ENCODE results near the gene XPC.

Gene XPC

DNA sequence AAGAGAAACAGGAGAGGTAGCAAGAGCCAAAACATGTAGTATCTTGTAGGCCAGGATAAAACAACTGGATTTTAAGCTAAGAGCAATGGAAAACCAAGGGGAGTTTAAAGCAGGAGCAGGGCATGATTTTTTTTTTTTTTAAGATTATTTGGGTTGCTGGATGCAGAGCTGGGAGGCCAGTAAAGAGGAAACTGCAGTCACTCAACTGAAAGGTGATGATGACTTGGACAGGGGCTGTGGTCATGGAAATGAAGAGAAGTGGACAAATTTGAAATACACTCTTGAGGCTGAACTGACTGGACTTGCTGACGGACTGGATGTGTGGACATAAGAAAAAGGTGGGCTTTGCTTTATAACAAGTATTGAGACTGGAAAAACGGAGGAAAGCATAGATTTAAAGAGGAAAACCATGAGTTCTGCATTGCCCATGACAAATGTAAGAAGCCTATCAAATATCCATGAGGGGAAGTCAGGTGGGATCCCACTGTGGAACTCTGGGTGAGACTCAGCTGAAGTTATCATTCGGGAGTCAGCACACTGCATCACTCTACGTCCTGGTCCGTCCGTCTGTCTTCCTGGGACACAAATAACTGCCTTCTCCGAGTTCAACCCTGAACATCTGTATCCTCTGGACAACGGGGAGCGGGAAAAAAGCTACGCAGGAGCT is 688 bp downstream of the XPC start:
- DNase-seq, result peak in 2 of 3 donors; percentile 8 to 29
- ChIA-PET CTCF (interaction anchor here (0.6 to 1.7 kb wide), 6 partner anchors 25 to 55 kb away, joined by 3 to 5 read pairs (median 3); partner anchors contain the start of genes CHCHD4 and TMEM43), POLR2A (interaction anchor here (0.6 to 1.6 kb wide), 5 partner anchors 12 to 921 kb away, joined by 3 to 8 read pairs (median 6); partner anchors contain the start of gene RBSN)
- H3K4me3 ChIP-seq (ENCODE audit: control insufficient read depth in 1 of 7, extremely low read depth in 1 of 7, insufficient read depth in 4 of 7, low read depth in 2 of 7, low read length in 6 of 7), result peak overlapping the region; percentile 83 to 98 (median 93)
- H3K9me3 ChIP-seq (ENCODE audit: control extremely low read depth in 1 of 5, control insufficient read depth in 4 of 5, insufficient read depth in 2 of 5, low read depth in 1 of 5, low read length in 4 of 5), result no peaks in the 10 kb centered on the region
- H3K27me3 ChIP-seq (replicated peaks in 2 of 5; ENCODE audit: control insufficient read depth in 4 of 5, insufficient read depth in 5 of 5, low read length in 4 of 5), result peaks cover 0 to 3% (median 0%) of the 10 kb centered on the region in 5 experiments
- H3K4me1 ChIP-seq (ENCODE audit: control extremely low read depth in 1 of 4, control insufficient read depth in 4 of 4, insufficient read depth in 4 of 4, low read length in 3 of 4), result peaks cover 16 to 39% (median 32%) of the 10 kb centered on the region in 4 experiments
- 8% methylated on average over 10 of the region's 10 CpGs for WGBS (ENCODE audit: insufficient coverage)
- peak overlapping the region; percentile 96 to 98 for H3K27ac ChIP-seq (ENCODE audit: insufficient read depth in 1 of 2, low read depth in 1 of 2, low read length in 2 of 2, poor library complexity in 1 of 2, severe bottlenecking in 2 of 2)
- H3K36me3 ChIP-seq (ENCODE audit: control insufficient read depth in 4 of 4, insufficient read depth in 4 of 4, low read length in 3 of 4), result peaks cover 4 to 21% (median 11%) of the 10 kb centered on the region in 4 experiments

DNA sequence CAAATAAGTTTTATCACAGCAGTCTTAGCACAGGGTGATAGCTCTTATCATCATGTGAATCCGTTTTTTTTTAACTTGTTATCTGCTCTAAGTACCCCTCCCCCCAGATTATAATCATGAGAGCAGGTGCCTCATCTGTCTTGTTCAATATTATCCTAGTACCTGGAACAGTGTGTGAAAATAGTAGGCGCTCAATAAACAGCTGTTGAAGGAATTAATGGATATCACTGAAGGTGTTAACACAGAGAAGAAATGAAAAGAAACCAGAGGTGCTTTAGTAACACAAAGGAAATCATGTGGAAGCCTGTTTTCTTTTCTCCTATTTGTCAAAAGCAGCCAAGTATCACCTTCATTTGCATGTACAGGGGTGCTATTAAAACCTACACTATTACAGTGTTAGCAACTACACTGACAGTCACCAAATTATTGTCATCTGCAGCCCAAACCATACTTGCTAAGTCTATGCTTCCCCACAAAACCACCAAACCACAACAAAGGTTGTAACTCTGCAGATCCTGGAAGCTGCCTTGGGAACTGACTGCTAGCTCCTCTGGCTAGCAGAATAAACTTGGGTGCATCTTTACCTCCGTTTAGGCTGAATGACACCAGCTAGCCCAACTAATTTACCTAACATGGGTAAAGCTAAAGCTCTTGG is 2.9 kb downstream of the XPC start:
- no peak overlapping the region for H3K27ac ChIP-seq (ENCODE audit: insufficient read depth in 1 of 2, low read depth in 1 of 2, low read length in 2 of 2, poor library complexity in 1 of 2, severe bottlenecking in 2 of 2)

DNA sequence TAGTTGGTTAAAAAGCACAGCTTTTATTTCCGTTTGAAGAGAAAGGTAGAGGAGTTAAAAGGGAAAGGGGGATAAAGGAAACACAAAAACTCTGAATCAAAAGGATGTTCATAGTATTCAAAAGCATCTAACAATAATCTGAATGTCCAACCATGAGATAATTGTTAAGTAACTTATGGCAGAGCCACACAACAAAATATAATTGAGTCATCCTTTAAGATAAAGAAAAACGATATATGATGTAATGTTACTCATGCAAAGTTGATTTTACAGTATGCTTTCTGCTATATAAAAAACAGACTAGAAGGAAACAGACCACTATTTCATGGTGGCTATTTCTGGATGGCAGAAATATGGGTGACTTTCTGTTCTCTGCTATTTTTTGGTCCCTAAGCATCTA is 3.9 kb downstream of the XPC start:
- Histone ChIP-seq H3K36me3 (ENCODE audit: control insufficient read depth in 4 of 4, insufficient read depth in 4 of 4, low read length in 3 of 4) (peaks cover 13 to 33% (median 25%) of the 10 kb centered on the region in 4 experiments), H3K4me1 (ENCODE audit: control extremely low read depth in 1 of 4, control insufficient read depth in 4 of 4, insufficient read depth in 4 of 4, low read length in 3 of 4) (peaks cover 13 to 37% (median 28%) of the 10 kb centered on the region in 4 experiments), H3K27me3 (replicated peaks in 2 of 5; ENCODE audit: control insufficient read depth in 4 of 5, insufficient read depth in 5 of 5, low read length in 4 of 5) (peaks cover 0 to 3% (median 0%) of the 10 kb centered on the region in 5 experiments), H3K4me3 (ENCODE audit: control insufficient read depth in 1 of 7, extremely low read depth in 1 of 7, insufficient read depth in 4 of 7, low read depth in 2 of 7, low read length in 6 of 7) (no peak overlapping the region), H3K27ac (ENCODE audit: insufficient read depth in 1 of 2, low read depth in 1 of 2, low read length in 2 of 2, poor library complexity in 1 of 2, severe bottlenecking in 2 of 2) (no peak overlapping the region), H3K9me3 (ENCODE audit: control extremely low read depth in 1 of 5, control insufficient read depth in 4 of 5, insufficient read depth in 2 of 5, low read depth in 1 of 5, low read length in 4 of 5) (no peaks in the 10 kb centered on the region)
- ChIA-PET CTCF (interaction anchor here (1.1 to 2.2 kb wide), 3 partner anchors 10 to 278 kb away, joined by 3 to 8 read pairs (median 3); no protein-coding TSS in a partner anchor), POLR2A (no interaction called here)
- no peak for DNase-seq
- WGBS (ENCODE audit: insufficient coverage), result no CpG with 5 or more reads among the region's 2 CpGs

More for the DNA sequence above, 2.9 kb downstream of the XPC start:
- Histone ChIP-seq H3K4me3 (ENCODE audit: control insufficient read depth in 1 of 7, extremely low read depth in 1 of 7, insufficient read depth in 4 of 7, low read depth in 2 of 7, low read length in 6 of 7) (peak overlapping the region in 1 of 7 experiments; percentile 29), H3K9me3 (ENCODE audit: control extremely low read depth in 1 of 5, control insufficient read depth in 4 of 5, insufficient read depth in 2 of 5, low read depth in 1 of 5, low read length in 4 of 5) (no peaks in the 10 kb centered on the region), H3K27me3 (replicated peaks in 2 of 5; ENCODE audit: control insufficient read depth in 4 of 5, insufficient read depth in 5 of 5, low read length in 4 of 5) (peaks cover 0 to 3% (median 0%) of the 10 kb centered on the region in 5 experiments), H3K36me3 (ENCODE audit: control insufficient read depth in 4 of 4, insufficient read depth in 4 of 4, low read length in 3 of 4) (peaks cover 10 to 24% (median 17%) of the 10 kb centered on the region in 4 experiments), H3K4me1 (ENCODE audit: control extremely low read depth in 1 of 4, control insufficient read depth in 4 of 4, insufficient read depth in 4 of 4, low read length in 3 of 4) (peaks cover 16 to 39% (median 32%) of the 10 kb centered on the region in 4 experiments)
- peak; percentile 74 to 92 (median 89) for DNase-seq
- CTCF ChIA-PET, result interaction anchor here (0.7 to 2.2 kb wide), 5 partner anchors 11 to 36 kb away, joined by 3 to 8 read pairs (median 3); no protein-coding TSS in a partner anchor
- 0% methylated on average over 1 of the region's 3 CpGs for WGBS (ENCODE audit: insufficient coverage)
- POLR2A ChIA-PET, result interaction anchor here (1.9 kb wide), 1 partner anchor 31 kb away, joined by 4 read pairs; no protein-coding TSS in a partner anchor

DNA sequence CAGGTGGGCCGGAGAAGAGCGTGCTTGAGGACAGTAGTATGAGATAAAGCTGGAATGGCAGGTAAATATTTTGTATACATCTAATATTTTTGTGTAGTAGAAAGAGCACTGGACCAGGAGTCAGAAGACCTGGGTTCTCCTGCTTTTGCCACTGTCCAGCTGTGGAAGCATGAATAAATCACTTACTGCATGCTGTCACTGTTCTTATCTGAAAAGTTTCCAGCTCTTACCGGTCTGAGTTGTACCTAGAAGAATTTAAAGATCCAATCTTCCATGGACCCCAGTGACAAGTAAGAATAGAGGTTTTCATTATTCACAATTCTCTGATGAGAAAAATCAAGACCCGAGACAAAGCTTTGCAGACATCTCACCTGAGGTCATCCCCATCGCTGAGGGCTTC is 5.9 kb downstream of the XPC start:
- Histone ChIP-seq H3K27me3 (replicated peaks in 2 of 5; ENCODE audit: control insufficient read depth in 4 of 5, insufficient read depth in 5 of 5, low read length in 4 of 5) (peaks cover 0 to 3% (median 0%) of the 10 kb centered on the region in 5 experiments), H3K9me3 (ENCODE audit: control extremely low read depth in 1 of 5, control insufficient read depth in 4 of 5, insufficient read depth in 2 of 5, low read depth in 1 of 5, low read length in 4 of 5) (no peaks in the 10 kb centered on the region), H3K27ac (ENCODE audit: insufficient read depth in 1 of 2, low read depth in 1 of 2, low read length in 2 of 2, poor library complexity in 1 of 2, severe bottlenecking in 2 of 2) (no peak overlapping the region), H3K36me3 (ENCODE audit: control insufficient read depth in 4 of 4, insufficient read depth in 4 of 4, low read length in 3 of 4) (peaks cover 23 to 52% (median 40%) of the 10 kb centered on the region in 4 experiments), H3K4me3 (ENCODE audit: control insufficient read depth in 1 of 7, extremely low read depth in 1 of 7, insufficient read depth in 4 of 7, low read depth in 2 of 7, low read length in 6 of 7) (no peak overlapping the region), H3K4me1 (ENCODE audit: control extremely low read depth in 1 of 4, control insufficient read depth in 4 of 4, insufficient read depth in 4 of 4, low read length in 3 of 4) (peaks cover 3 to 24% (median 20%) of the 10 kb centered on the region in 4 experiments)
- ChIA-PET POLR2A (interaction anchor here (0.5 kb wide), 1 partner anchor 480 kb away, joined by 3 read pairs; no protein-coding TSS in a partner anchor), CTCF (interaction anchor here (0.8 kb wide), 1 partner anchor 19 kb away, joined by 3 read pairs; no protein-coding TSS in a partner anchor)
- 97% methylated on average over 5 of the region's 5 CpGs for WGBS (ENCODE audit: insufficient coverage)
- DNase-seq, result no peak

DNA sequence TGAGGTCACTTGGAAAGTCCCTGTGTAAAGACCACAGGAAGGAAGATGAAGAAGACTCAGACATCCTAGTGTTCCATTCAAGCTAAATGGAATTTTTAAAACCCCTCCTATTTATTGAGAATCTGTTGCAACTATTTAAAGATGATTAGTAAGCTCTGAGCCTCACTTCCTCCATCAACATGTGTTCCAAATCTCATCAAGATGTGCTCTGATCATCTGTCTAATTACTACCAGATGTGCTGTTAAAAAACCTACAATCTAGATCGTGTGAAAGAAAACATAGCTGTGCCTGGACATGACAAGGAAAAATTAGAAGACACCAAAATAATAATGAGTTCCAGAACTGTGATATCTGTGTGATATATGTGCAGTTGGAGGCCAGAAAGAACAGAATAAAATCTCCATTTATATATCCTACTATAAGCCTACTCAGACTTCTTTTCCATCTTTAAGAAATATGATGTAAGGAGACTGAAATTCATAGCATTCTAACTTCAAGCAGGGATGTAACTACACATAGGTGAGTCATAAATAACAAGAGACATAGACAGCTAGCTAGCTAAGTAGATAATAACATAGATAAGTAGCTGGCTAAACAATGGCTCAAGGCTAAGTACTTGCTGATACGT is 7.8 kb downstream of the XPC start:
- ChIA-PET POLR2A (no interaction called here), CTCF (interaction anchor here (0.8 to 1.6 kb wide), 6 partner anchors 13 to 29 kb away, joined by 3 to 4 read pairs (median 3); no protein-coding TSS in a partner anchor)
- peaks cover 0 to 11% (median 9%) of the 10 kb centered on the region in 4 experiments for H3K4me1 ChIP-seq (ENCODE audit: control extremely low read depth in 1 of 4, control insufficient read depth in 4 of 4, insufficient read depth in 4 of 4, low read length in 3 of 4)
- H3K36me3 ChIP-seq (ENCODE audit: control insufficient read depth in 4 of 4, insufficient read depth in 4 of 4, low read length in 3 of 4), result peaks cover 35 to 69% (median 50%) of the 10 kb centered on the region in 4 experiments
- no peak for DNase-seq
- WGBS (ENCODE audit: insufficient coverage), result no CpG with 5 or more reads among the region's 2 CpGs
- H3K4me3 ChIP-seq (ENCODE audit: control insufficient read depth in 1 of 7, extremely low read depth in 1 of 7, insufficient read depth in 4 of 7, low read depth in 2 of 7, low read length in 6 of 7), result no peak overlapping the region
- H3K27me3 ChIP-seq (replicated peaks in 2 of 5; ENCODE audit: control insufficient read depth in 4 of 5, insufficient read depth in 5 of 5, low read length in 4 of 5), result peaks cover 0 to 3% (median 0%) of the 10 kb centered on the region in 5 experiments
- no peaks in the 10 kb centered on the region for H3K9me3 ChIP-seq (ENCODE audit: control extremely low read depth in 1 of 5, control insufficient read depth in 4 of 5, insufficient read depth in 2 of 5, low read depth in 1 of 5, low read length in 4 of 5)
- H3K27ac ChIP-seq (ENCODE audit: insufficient read depth in 1 of 2, low read depth in 1 of 2, low read length in 2 of 2, poor library complexity in 1 of 2, severe bottlenecking in 2 of 2), result no peak overlapping the region

DNA sequence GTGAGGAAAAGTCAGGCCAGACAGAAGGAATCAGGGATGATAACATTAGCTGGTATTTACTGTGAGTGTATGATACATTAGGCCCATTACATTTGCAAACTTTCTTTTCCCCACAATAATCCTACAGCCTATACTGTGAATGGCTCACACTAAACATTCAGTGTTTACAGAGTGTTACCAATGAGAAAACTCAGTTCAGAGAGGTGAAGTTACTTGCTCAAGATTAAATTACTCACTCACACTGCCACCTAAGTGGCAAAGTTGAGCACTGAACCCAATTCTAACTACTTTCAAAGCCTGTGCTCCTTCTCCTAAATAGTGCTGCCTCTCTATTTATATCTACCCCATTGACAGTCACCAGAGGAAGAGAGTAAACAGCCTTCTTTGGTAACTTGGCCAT is 8.5 kb downstream of the XPC start:
- no peak overlapping the region for H3K27ac ChIP-seq (ENCODE audit: insufficient read depth in 1 of 2, low read depth in 1 of 2, low read length in 2 of 2, poor library complexity in 1 of 2, severe bottlenecking in 2 of 2)
- CTCF ChIA-PET, result interaction anchor here (1.1 to 1.6 kb wide), 3 partner anchors 12 to 17 kb away, joined by 3 to 4 read pairs (median 3); no protein-coding TSS in a partner anchor

More for the DNA sequence above, 8.5 kb downstream of the XPC start:
- Histone ChIP-seq H3K36me3 (ENCODE audit: control insufficient read depth in 4 of 4, insufficient read depth in 4 of 4, low read length in 3 of 4) (peaks cover 35 to 77% (median 58%) of the 10 kb centered on the region in 4 experiments), H3K4me3 (ENCODE audit: control insufficient read depth in 1 of 7, extremely low read depth in 1 of 7, insufficient read depth in 4 of 7, low read depth in 2 of 7, low read length in 6 of 7) (no peak overlapping the region), H3K27me3 (replicated peaks in 2 of 5; ENCODE audit: control insufficient read depth in 4 of 5, insufficient read depth in 5 of 5, low read length in 4 of 5) (peaks cover 0 to 2% (median 0%) of the 10 kb centered on the region in 5 experiments), H3K9me3 (ENCODE audit: control extremely low read depth in 1 of 5, control insufficient read depth in 4 of 5, insufficient read depth in 2 of 5, low read depth in 1 of 5, low read length in 4 of 5) (peaks cover 0 to 3% (median 0%) of the 10 kb centered on the region in 5 experiments), H3K4me1 (ENCODE audit: control extremely low read depth in 1 of 4, control insufficient read depth in 4 of 4, insufficient read depth in 4 of 4, low read length in 3 of 4) (peaks cover 0 to 3% (median 2%) of the 10 kb centered on the region in 4 experiments)
- DNase-seq, result no peak
- POLR2A ChIA-PET, result no interaction called here
